GM12878 (cell line): ENCODE data around the gene HOXC5. TPM values are rescaled to one million over a fixed set of nuclear protein-coding genes. Genes with fewer than 3 reads are reported as not detected.
A peak's percentile ranks its signal among the peaks of the same experiment; 100 is the strongest.

Experiments
- ATAC-seq: fragments of 200-7000 bp; cut with Tn5 transposase; 3 replicates; pipeline ENCODE4 v1.9.1; 2020; ENCODE audit warnings: mild to moderate bottlenecking, moderate library complexity
- BruUV-seq: library from RNA; stranded (reverse); fragments of 400-500 nt; replicated peaks from 2 replicates; lab custom pipeline; 2021; lab: Mats Ljungman, UMichigan
- CTCF ChIA-PET: fragments of 300-600 bp; sonication (Branson Sonifier 250); formaldehyde crosslinking; extraction: SDS; loops from one replicate; lab custom pipeline; 2021; ENCODE audit warnings: inconsistent platforms; lab: Yijun Ruan, JAX
- POLR2A ChIA-PET: fragments of 350-600 bp; formaldehyde crosslinking; extraction: SDS; loops from one replicate; lab custom pipeline; 2021; ENCODE audit warnings: inconsistent platforms; lab: Charles Lee
- RAD21 ChIA-PET: fragments of 300-600 bp; sonication (Branson Sonifier 250); formaldehyde crosslinking; loops from one replicate; lab custom pipeline; 2023; ENCODE audit warnings: antibody characterized with exemption; ENCODE audit not compliant: unreplicated experiment; lab: Charles Lee
- SMC1A ChIA-PET: fragments of 300-600 bp; sonication (Branson Sonifier 250); formaldehyde crosslinking; loops from one replicate; lab custom pipeline; 2023; ENCODE audit not compliant: unreplicated experiment, uncharacterized antibody; lab: Charles Lee
- DNase-seq: peaks from one replicate; pipeline ENCODE4 v3.0.0-alpha.2; 2011; ENCODE audit warnings: low read depth, low spot score
- FAIRE-seq: peaks from 3 replicates; lab custom pipeline; 2011; peaks lifted over from hg19 to GRCh38; lab: Jason Lieb, UNC
- H2AFZ ChIP-seq: 2 replicates; pipeline ENCODE4 v1.6.0; 2011; ENCODE audit warnings: low read depth, low read length, control low read depth; ENCODE audit not compliant: control insufficient read depth
- H3K27ac ChIP-seq: 2 replicates; pipeline ENCODE4 v1.5.1; 2011; ENCODE audit warnings: control low read depth; ENCODE audit not compliant: control insufficient read depth, insufficient read depth
- H3K27me3 ChIP-seq, 2 experiments: replicated peaks in 1 of 2; 2 replicates each; pipeline versions ENCODE4 v1.6.0 to v1.6.1; 2011; ENCODE audit warnings: low read length in 1 of 2; ENCODE audit not compliant: control insufficient read depth in 2 of 2, insufficient read depth in 2 of 2
- H3K36me3 ChIP-seq, 2 experiments: 2 replicates each; pipeline ENCODE4 v1.5.1; 2011; ENCODE audit warnings: low read length in 1 of 2; ENCODE audit not compliant: control insufficient read depth in 2 of 2, insufficient read depth in 2 of 2
- H3K4me1 ChIP-seq: 2 replicates; pipeline ENCODE4 v1.6.1; 2011; ENCODE audit warnings: mild to moderate bottlenecking, low read length, moderate library complexity, mixed read lengths; ENCODE audit not compliant: control insufficient read depth, insufficient read depth
- H3K4me2 ChIP-seq: 2 replicates; pipeline ENCODE4 v1.6.0; 2011; ENCODE audit warnings: control low read depth; ENCODE audit not compliant: control insufficient read depth, insufficient read depth
- H3K4me3 ChIP-seq: fragments of 200-600 bp; sonication (generic); 2 replicates; pipeline ENCODE4 v1.5.1; 2016
- H3K79me2 ChIP-seq: 2 replicates; pipeline ENCODE4 v1.6.0; 2011; ENCODE audit warnings: low read length; ENCODE audit not compliant: control insufficient read depth, insufficient read depth
- H3K9ac ChIP-seq: 2 replicates; pipeline ENCODE4 v1.8.0; 2011; ENCODE audit warnings: low read length, control low read depth, mixed read lengths; ENCODE audit not compliant: control insufficient read depth, insufficient read depth
- H3K9me3 ChIP-seq: replicated peaks from 3 replicates; pipeline ENCODE4 v1.5.1; 2011; ENCODE audit warnings: mild to moderate bottlenecking, low read length; ENCODE audit not compliant: control insufficient read depth, insufficient read depth
- H4K20me1 ChIP-seq: 2 replicates; pipeline ENCODE4 v1.6.0; 2011; ENCODE audit not compliant: control insufficient read depth, insufficient read depth
- EED ChIP-seq: sonication (generic); IDR thresholded peaks from 2 replicates; pipeline ENCODE4 v1.6.1; 2016; ENCODE audit warnings: antibody characterized with exemption, low read depth
- HDGF ChIP-seq: fragments of 450-650 bp; IDR thresholded peaks from 2 replicates; pipeline ENCODE4 v1.6.1; 2016; ENCODE audit warnings: antibody characterized with exemption
- MTA2 ChIP-seq: fragments of 450-650 bp; IDR thresholded peaks from 2 replicates; pipeline ENCODE4 v1.6.1; 2016; ENCODE audit warnings: low read depth, mild to moderate bottlenecking, moderate library complexity
- NFYB ChIP-seq: IDR thresholded peaks from 2 replicates; pipeline ENCODE4 v1.6.1; 2011; ENCODE audit warnings: low read depth, mild to moderate bottlenecking, low read length, improper control_type of control experiment, moderate library complexity; ENCODE audit not compliant: insufficient read depth
- TCF3 ChIP-seq: IDR thresholded peaks from 2 replicates; pipeline ENCODE4 v1.6.1; 2012; ENCODE audit warnings: low read depth, mild to moderate bottlenecking, low read length, borderline replicate concordance; ENCODE audit not compliant: insufficient read depth
- WGBS: methylation state at CpG from one replicate; pipeline ENCODE4 v1.1.6; 2016; ENCODE audit warnings: low lambda C conversion rate; ENCODE audit not compliant: insufficient replicate concordance, insufficient coverage; ENCODE audit errors: missing lambda C conversion rate; 5-methylcytosine and 5-hydroxymethylcytosine counted together
- in situ Hi-C: fragments of 300-500 bp; cut with MboI; formaldehyde crosslinking; loops from 9 replicates; pipeline ENCODE4 v1.14.3; 2018; ENCODE audit warnings: mixed read lengths
- intact Hi-C: fragments of 100-400 bp; cut with micrococcal nuclease; formaldehyde crosslinking; loops from one replicate; pipeline ENCODE4 v1.14.2; 2022; ENCODE audit not compliant: unreplicated experiment
- polyA plus RNA-seq, 11 experiments: library from polyadenylated mRNA; depleted of rRNA in 4 of 11; unstranded in 6 of 11; stranded (reverse) in 5 of 11; fragments of >200 nt; fragmentation: Nextera tagmentation in 4 of 11; fragmentation: Illumina TruSeq in 1 of 11; extraction: Ambion mirVana in 4 of 11; extraction: Trizol in 1 of 11; gene quantifications; 1 replicate in 1 of 11; 2 replicates in 10 of 11; pipeline versions ENCODE4 v1.2.1 to v1.2.3, GENCODE V29; 2011 to 2016; ENCODE audit warnings: inconsistent platforms in 2 of 11, missing spikeins in 2 of 11, low read depth in 1 of 11
- total RNA-seq, 4 experiments: library from RNA; depleted of rRNA in 3 of 4; stranded (reverse); fragments of >200 nt in 3 of 4; fragmentation: Illumina TruSeq in 1 of 4; extraction: Trizol in 1 of 4; gene quantifications; 2 replicates each; pipeline versions ENCODE4 v1.2.1 to v1.2.3, GENCODE V29; 2013 to 2021
- TF ChIP-seq, protein P1 (sequence below): fragments of 450-650 bp; IDR thresholded peaks from 2 replicates; pipeline ENCODE4 v1.6.1; 2016; ENCODE audit warnings: mild to moderate bottlenecking

Gene HOXC5
- total and polyA plus RNA-seq, 10 of the 15 experiments (the other 5 are each of a cell fraction or from before 2014, with no cell fraction given), result 0.11 TPM; not detected in 9

GRCh38 chr12:54051874-54052437 is 19.1 kb downstream of the HOXC5 start:
- RAD21 ChIA-PET, result interaction anchor here (0.7 to 6.0 kb wide), 12 partner anchors 7 to 295 kb away, joined by 3 to 56 read pairs (median 6); partner anchors contain the start of genes HOXC5 and SMUG1
- Histone ChIP-seq H3K4me1 (peaks cover 22% of the 10 kb centered on the region), H3K9me3 (no peaks in the 10 kb centered on the region), H2AFZ (peak overlapping the region; percentile 65; the same call in 1 of the 2 replicates), H3K27me3 (peaks cover 4% of the 10 kb centered on the region in 2 experiments; a peak in 3 of 4 replicates), H3K27ac (no peak overlapping the region; the same call in 1 of the 2 replicates), H3K4me3 (no peak overlapping the region), H3K4me2 (peak overlapping the region; percentile 80; the same call in 1 of the 2 replicates), H3K79me2 (peaks cover 14% of the 10 kb centered on the region), H3K36me3 (no peaks in the 10 kb centered on the region), H4K20me1 (no peaks in the 10 kb centered on the region), H3K9ac (no peak overlapping the region)
- TF ChIP-seq, protein P1, sequence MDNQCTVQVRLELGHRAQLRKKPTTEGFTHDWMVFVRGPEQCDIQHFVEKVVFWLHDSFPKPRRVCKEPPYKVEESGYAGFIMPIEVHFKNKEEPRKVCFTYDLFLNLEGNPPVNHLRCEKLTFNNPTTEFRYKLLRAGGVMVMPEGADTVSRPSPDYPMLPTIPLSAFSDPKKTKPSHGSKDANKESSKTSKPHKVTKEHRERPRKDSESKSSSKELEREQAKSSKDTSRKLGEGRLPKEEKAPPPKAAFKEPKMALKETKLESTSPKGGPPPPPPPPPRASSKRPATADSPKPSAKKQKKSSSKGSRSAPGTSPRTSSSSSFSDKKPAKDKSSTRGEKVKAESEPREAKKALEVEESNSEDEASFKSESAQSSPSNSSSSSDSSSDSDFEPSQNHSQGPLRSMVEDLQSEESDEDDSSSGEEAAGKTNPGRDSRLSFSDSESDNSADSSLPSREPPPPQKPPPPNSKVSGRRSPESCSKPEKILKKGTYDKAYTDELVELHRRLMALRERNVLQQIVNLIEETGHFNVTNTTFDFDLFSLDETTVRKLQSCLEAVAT, result 0 out of 2 replicates have a peak, but pooled peaks have one; percentile 27
- TF ChIP-seq EED (no peak), TCF3 (no peak), NFYB (no peak), HDGF (no peak), MTA2 (no peak)
- no peak for DNase-seq
- WGBS, result 81% methylated on average over 24 of the region's 24 CpGs
- intact Hi-C loops (no loop called here), in situ Hi-C loops (no loop called here)
- BruUV-seq, result no TSS peak
- ATAC-seq, result no peak
- no peak for FAIRE-seq
- POLR2A ChIA-PET, result interaction anchor here (0.7 to 3.7 kb wide), 9 partner anchors 11 to 414 kb away, joined by 3 to 17 read pairs (median 4); partner anchors contain the start of genes CBX5, HNRNPA1 and SMUG1
- SMC1A ChIA-PET, result interaction anchor here (0.6 to 4.6 kb wide), 14 partner anchors 11 to 310 kb away, joined by 3 to 37 read pairs (median 4); partner anchors contain the start of genes HOXC5, HOXC6 and SMUG1
- CTCF ChIA-PET, result interaction anchor here (0.9 to 6.7 kb wide), 14 partner anchors 11 to 164 kb away, joined by 3 to 86 read pairs (median 9); partner anchors contain the start of genes HOXC5, HOXC6 and SMUG1
